ES-I3 (cell line): ENCODE measurements around the gene LRRC74B.
"Not testable (repeated sequence)": the region's sequence is repeated elsewhere in the genome, so short reads cannot be mapped to it uniquely, and the experiment has no call there.

Experiments used
- H3K36me3 ChIP-seq: 2 replicates; pipeline ENCODE4 v1.6.1; 2013; ENCODE audit warnings: mild to moderate bottlenecking, low read length, control low read depth, moderate library complexity; ENCODE audit not compliant: insufficient read depth
- H3K4me1 ChIP-seq: 2 replicates; pipeline ENCODE4 v1.6.1; 2013; ENCODE audit warnings: mild to moderate bottlenecking, control low read depth, low read length; ENCODE audit not compliant: insufficient read depth
- H3K9ac ChIP-seq: 2 replicates; pipeline ENCODE4 v1.6.1; 2013; ENCODE audit warnings: low read depth, mild to moderate bottlenecking, low read length, moderate library complexity
- H3K9me3 ChIP-seq: 2 replicates; pipeline ENCODE4 v1.6.1; 2013; ENCODE audit warnings: mild to moderate bottlenecking, low read length, moderate library complexity; ENCODE audit not compliant: control insufficient read depth, insufficient read depth

LRRC74B gene

DNA sequence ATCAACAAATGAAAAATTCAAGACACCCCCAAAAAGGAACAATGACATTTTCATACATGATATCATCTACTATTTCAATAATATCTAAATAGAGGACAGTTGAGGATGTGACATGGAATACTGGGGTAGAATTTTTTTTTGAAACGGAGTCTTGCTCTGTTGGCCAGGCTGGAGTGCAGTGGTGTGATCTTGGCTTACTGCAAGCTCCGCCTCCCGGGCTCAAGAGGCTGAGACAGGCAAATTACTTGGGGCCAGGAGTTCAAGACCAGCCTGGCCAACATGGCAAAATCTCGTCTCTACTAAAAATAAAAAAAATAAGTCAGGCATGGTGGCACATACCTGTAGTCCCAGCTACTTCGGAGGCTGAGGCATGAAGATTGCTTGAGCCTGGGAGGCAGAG is 41.4 kb downstream of the LRRC74B start:
- Histone ChIP-seq H3K9ac (no peak overlapping the region), H3K9me3 (no peaks in the 10 kb centered on the region)

GRCh38 chr22:21087926-21088325 is 42.2 kb downstream of the LRRC74B start:
- H3K9ac ChIP-seq, H3K4me1 ChIP-seq, H3K9me3 ChIP-seq, H3K36me3 ChIP-seq: not testable (repeated sequence)

More for the DNA sequence above, 41.4 kb downstream of the LRRC74B start:
- Histone ChIP-seq H3K4me1 (no peaks in the 10 kb centered on the region), H3K36me3 (no peaks in the 10 kb centered on the region)

- H3K9ac ChIP-seq, H3K4me1 ChIP-seq, H3K9me3 ChIP-seq, H3K36me3 ChIP-seq: not testable (repeated sequence)
Observed at GRCh38 chr22:21091220-21091619, 45.5 kb downstream of the LRRC74B start.

- no peaks in the 10 kb centered on the region for H3K9me3 ChIP-seq
- H3K36me3 ChIP-seq: no peaks in the 10 kb centered on the region
- no peak overlapping the region for H3K9ac ChIP-seq
- no peaks in the 10 kb centered on the region for H3K4me1 ChIP-seq
Observed at GRCh38 chr22:21092797-21093554, 47.2 kb downstream of the LRRC74B start.

GRCh38 chr22:21093555-21094137 is 47.9 kb downstream of the LRRC74B start:
- not testable (repeated sequence) for H3K4me1 ChIP-seq, H3K9ac ChIP-seq, H3K36me3 ChIP-seq, H3K9me3 ChIP-seq

GRCh38 chr22:21094911-21095772 is 49.4 kb downstream of the LRRC74B start:
- Histone ChIP-seq H3K9me3 (no peaks in the 10 kb centered on the region), H3K9ac (no peak overlapping the region), H3K4me1 (no peaks in the 10 kb centered on the region), H3K36me3 (no peaks in the 10 kb centered on the region)

GRCh38 chr22:21095773-21096107 is 50.0 kb downstream of the LRRC74B start:
- Histone ChIP-seq H3K36me3 (no peaks in the 10 kb centered on the region), H3K9ac (no peak overlapping the region), H3K4me1 (no peaks in the 10 kb centered on the region), H3K9me3 (no peaks in the 10 kb centered on the region)

DNA sequence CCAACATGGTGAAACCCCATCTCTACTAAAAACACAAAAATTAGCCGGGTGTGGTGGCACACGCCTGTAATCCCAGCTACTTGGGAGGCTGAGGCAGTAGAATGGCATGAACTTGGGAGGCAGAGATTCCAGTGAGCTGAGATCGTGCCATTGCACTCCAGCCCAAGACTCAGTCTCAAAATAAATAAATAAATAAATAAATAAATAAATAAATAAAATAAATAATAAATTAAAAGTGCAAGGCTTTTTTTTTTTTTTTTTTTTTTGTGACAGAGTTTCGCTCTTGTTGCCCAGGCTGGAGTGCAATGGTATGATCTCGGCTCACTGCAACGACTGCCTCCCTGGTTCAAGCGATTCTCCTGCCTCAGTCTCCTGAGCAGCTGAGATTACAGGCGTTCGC is 51.1 kb downstream of the LRRC74B start:
- H3K36me3 ChIP-seq, H3K9me3 ChIP-seq, H3K9ac ChIP-seq, H3K4me1 ChIP-seq: not testable (repeated sequence)

GRCh38 chr22:21098099-21098671 is 52.4 kb downstream of the LRRC74B start:
- Histone ChIP-seq H3K36me3 (no peaks in the 10 kb centered on the region), H3K4me1 (no peaks in the 10 kb centered on the region; the same call in 1 of the 2 replicates), H3K9ac (no peak overlapping the region), H3K9me3 (no peaks in the 10 kb centered on the region)

GRCh38 chr22:21099578-21099977 is 53.8 kb downstream of the LRRC74B start:
- Histone ChIP-seq H3K9ac (no peak overlapping the region), H3K36me3 (no peaks in the 10 kb centered on the region), H3K9me3 (no peaks in the 10 kb centered on the region), H3K4me1 (no peaks in the 10 kb centered on the region; the same call in 1 of the 2 replicates)

GRCh38 chr22:21100149-21101032 is 54.6 kb downstream of the LRRC74B start:
- Histone ChIP-seq H3K9ac (no peak overlapping the region), H3K9me3 (no peaks in the 10 kb centered on the region), H3K36me3 (no peaks in the 10 kb centered on the region), H3K4me1 (no peaks in the 10 kb centered on the region; the same call in 1 of the 2 replicates)

- no peaks in the 10 kb centered on the region; the same call in 1 of the 2 replicates for H3K4me1 ChIP-seq
- no peaks in the 10 kb centered on the region for H3K36me3 ChIP-seq
- H3K9ac ChIP-seq: no peak overlapping the region
- no peaks in the 10 kb centered on the region for H3K9me3 ChIP-seq
Observed at GRCh38 chr22:21101877-21102638, 56.3 kb downstream of the LRRC74B start.

DNA sequence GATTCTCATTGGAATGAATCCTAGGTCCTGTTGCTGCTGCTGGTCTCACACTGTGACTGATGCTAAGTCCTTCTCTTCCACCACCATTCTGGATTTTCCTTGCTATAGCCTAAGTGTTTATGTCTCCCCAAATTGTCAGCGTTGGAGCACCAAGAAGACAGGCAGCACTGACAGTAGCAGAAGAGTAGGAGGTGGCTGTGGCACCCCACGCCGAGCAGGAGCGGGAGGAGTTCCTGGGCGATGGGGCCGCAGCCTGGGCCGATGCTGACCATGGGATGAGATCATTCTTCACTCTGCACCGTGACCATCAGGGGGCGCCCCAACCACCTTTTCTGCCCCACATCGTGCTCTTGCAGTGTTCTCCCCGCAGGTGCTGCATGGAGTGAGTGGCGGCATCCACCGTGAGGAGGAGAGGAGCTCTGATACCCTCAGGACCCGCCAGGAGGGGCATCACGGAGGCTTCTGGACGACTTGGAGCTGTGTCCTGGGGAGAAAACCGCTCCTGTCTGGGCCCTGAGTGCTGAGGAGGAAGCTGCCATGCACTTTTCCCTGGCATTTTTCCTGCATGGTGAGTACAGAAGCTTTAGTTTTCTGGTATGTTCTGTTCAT is 57.0 kb downstream of the LRRC74B start:
- Histone ChIP-seq H3K9me3 (no peaks in the 10 kb centered on the region), H3K36me3 (no peaks in the 10 kb centered on the region), H3K9ac (no peak overlapping the region; the same call in 1 of the 2 replicates), H3K4me1 (no peaks in the 10 kb centered on the region; the same call in 1 of the 2 replicates)
